DOHH2 (cell line): ENCODE results near the gene FNDC5.

Experiments
- EZH2phosphoT487 ChIP-seq: fragments of 200-600 bp; sonication (generic); IDR thresholded peaks from 2 replicates; pipeline ENCODE4 v1.6.1; 2017; ENCODE audit warnings: borderline replicate concordance, mild to moderate bottlenecking, antibody characterized with exemption, low read length, moderate library complexity, mixed read lengths
- TF ChIP-seq, protein P1 (sequence below): fragments of 200-600 bp; sonication (generic); IDR thresholded peaks from one replicate; pipeline ENCODE4 v1.5.1; 2014; ENCODE audit warnings: antibody characterized with exemption, mild to moderate bottlenecking, low read depth, low read length; ENCODE audit not compliant: poor library complexity, severe bottlenecking

DNA sequence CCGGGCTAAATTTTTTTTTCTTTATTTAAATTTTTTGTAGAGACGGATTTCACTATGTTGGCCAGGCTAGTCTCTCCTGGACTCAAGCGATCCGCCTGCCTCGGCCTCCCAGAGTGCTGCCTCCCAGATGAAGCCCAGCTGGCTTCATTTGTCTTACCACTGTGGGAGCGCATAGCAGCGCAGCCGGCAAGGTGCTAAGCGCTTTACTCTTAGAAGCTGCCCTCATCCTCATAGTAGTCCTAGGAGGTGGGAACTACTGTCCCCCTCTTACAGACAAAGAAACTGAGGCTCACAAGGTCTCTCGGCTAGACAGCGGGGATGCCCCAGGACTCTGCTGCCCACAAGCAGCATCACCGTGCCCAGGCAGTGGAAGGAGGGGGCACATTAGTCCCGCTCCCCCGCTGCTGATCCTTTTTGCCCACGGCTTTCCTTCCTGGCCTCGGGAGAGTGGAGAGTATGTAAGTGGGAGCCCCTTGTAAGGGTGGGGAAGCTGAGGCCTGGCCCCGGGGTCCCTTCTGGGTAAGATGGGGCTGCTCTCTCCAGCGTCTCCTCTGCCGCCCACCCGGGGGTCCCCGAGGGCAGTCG is 29.8 kb upstream of the FNDC5 start:
- TF ChIP-seq EZH2phosphoT487, result peak; percentile 79; the same call in 1 of the 2 replicates
- TF ChIP-seq, protein P1, sequence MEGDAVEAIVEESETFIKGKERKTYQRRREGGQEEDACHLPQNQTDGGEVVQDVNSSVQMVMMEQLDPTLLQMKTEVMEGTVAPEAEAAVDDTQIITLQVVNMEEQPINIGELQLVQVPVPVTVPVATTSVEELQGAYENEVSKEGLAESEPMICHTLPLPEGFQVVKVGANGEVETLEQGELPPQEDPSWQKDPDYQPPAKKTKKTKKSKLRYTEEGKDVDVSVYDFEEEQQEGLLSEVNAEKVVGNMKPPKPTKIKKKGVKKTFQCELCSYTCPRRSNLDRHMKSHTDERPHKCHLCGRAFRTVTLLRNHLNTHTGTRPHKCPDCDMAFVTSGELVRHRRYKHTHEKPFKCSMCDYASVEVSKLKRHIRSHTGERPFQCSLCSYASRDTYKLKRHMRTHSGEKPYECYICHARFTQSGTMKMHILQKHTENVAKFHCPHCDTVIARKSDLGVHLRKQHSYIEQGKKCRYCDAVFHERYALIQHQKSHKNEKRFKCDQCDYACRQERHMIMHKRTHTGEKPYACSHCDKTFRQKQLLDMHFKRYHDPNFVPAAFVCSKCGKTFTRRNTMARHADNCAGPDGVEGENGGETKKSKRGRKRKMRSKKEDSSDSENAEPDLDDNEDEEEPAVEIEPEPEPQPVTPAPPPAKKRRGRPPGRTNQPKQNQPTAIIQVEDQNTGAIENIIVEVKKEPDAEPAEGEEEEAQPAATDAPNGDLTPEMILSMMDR, result no peak
